HG03558 (cell line): ENCODE results near the gene ZNF423.

Experiments used
- ATAC-seq: cut with Tn5 transposase; IDR thresholded peaks from one replicate; pipeline ENCODE4 v1.9.1; 2021; ENCODE audit warnings: moderate number of reproducible peaks; ENCODE audit not compliant: unreplicated experiment; ENCODE audit errors: extremely low read depth

The ZNF423 gene

GRCh38 chr16:49530427-49530970 is 325.4 kb downstream of the ZNF423 start:
- ATAC-seq, result no peak

- ATAC-seq, result no peak
Observed at GRCh38 chr16:49529411-49530045, 326.4 kb downstream of the ZNF423 start.

- ATAC-seq, result no peak
Observed at GRCh38 chr16:49528866-49529288, 327.0 kb downstream of the ZNF423 start.

GRCh38 chr16:49528060-49528865 is 327.6 kb downstream of the ZNF423 start:
- ATAC-seq, result no peak

GRCh38 chr16:49527611-49528010 is 328.3 kb downstream of the ZNF423 start:
- ATAC-seq, result no peak

- ATAC-seq, result no peak
Observed at GRCh38 chr16:49526860-49527365, 329.0 kb downstream of the ZNF423 start.

GRCh38 chr16:49524947-49525315 is 331.0 kb downstream of the ZNF423 start:
- no peak for ATAC-seq

- ATAC-seq, result no peak
Observed at GRCh38 chr16:49524216-49524946, 331.5 kb downstream of the ZNF423 start.

- ATAC-seq, result no peak
Observed at GRCh38 chr16:49523435-49524159, 332.3 kb downstream of the ZNF423 start.

GRCh38 chr16:49521734-49522325 is 334.1 kb downstream of the ZNF423 start:
- no peak for ATAC-seq

GRCh38 chr16:49520492-49521038 is 335.3 kb downstream of the ZNF423 start:
- no peak for ATAC-seq

- no peak for ATAC-seq
Observed at GRCh38 chr16:49519741-49520140, 336.2 kb downstream of the ZNF423 start.

- ATAC-seq, result no peak
Observed at GRCh38 chr16:49519008-49519656, 336.8 kb downstream of the ZNF423 start.

- ATAC-seq, result no peak
Observed at GRCh38 chr16:49516382-49517036, 339.4 kb downstream of the ZNF423 start.

- no peak for ATAC-seq
Observed at GRCh38 chr16:49515861-49516260, 340.1 kb downstream of the ZNF423 start.

- ATAC-seq, result no peak
Observed at GRCh38 chr16:49515016-49515565, 340.8 kb downstream of the ZNF423 start.

GRCh38 chr16:49514073-49514980 is 341.6 kb downstream of the ZNF423 start:
- no peak for ATAC-seq
